Measurements from ENCODE around the gene GBP3.

- peak; percentile 68 to 78 (median 74) for TF ChIP-seq CTCF (IDR thresholded peaks at IDR 0.05)
- no peak for TF ChIP-seq POLR2A (IDR thresholded peaks at IDR 0.05)
- TF ChIP-seq POLR2AphosphoS5 (IDR thresholded peaks at IDR 0.05) = no peak
Observed at GRCh38 chr1:88998716-88999115, 23.9 kb downstream of the GBP3 start.

Data from breast epithelium (tissue), 3 donors.